A549 (cell line): ENCODE measurements around the gene ANKRD11. TPM values are rescaled to one million over a fixed set of nuclear protein-coding genes. Genes with fewer than 3 reads are reported as not detected.

ENCODE experiments used
- ATOH8 ChIP-seq: fragments of 250-450 bp; sonication (Bioruptor Pico); IDR thresholded peaks from 2 replicates; pipeline ENCODE4 v1.5.0; 2020; ENCODE audit warnings: low read depth, mild to moderate bottlenecking, moderate library complexity
- HEYL ChIP-seq: fragments of 250-450 bp; sonication (Bioruptor Pico); IDR thresholded peaks from 2 replicates; pipeline ENCODE4 v1.8.0; 2021; ENCODE audit warnings: mild to moderate bottlenecking, moderate library complexity
- TFCP2L1 ChIP-seq: fragments of 250-450 bp; sonication (Bioruptor Pico); IDR thresholded peaks from 2 replicates; pipeline ENCODE4 v1.5.0; 2021; ENCODE audit warnings: mild to moderate bottlenecking
- polyA plus RNA-seq, 4 experiments: library from polyadenylated mRNA; depleted of rRNA in 3 of 4; stranded (reverse); fragments of >200 nt; fragmentation: RNase III in 1 of 4; extraction: RNeasy Plus Mini Kit Qiagen cat#74134 plus additional on column Dnase treatment in 1 of 4; gene quantifications; 2 replicates in 3 of 4; 3 replicates in 1 of 4; pipeline ENCODE4 v1.2.3, GENCODE V29; 2011 to 2017
- small RNA-seq, 6 experiments: library from RNA; depleted of rRNA; stranded (forward); fragments of <200 nt; gene quantifications; one replicate each; pipeline ENCODE3, GENCODE V24; 2012
- TF ChIP-seq, protein P1 (sequence below): fragments of 150-350 bp; IDR thresholded peaks from 2 replicates; pipeline ENCODE4 v1.6.1; 2014; ENCODE audit warnings: low read depth, mild to moderate bottlenecking, low read length

The ANKRD11 gene
- polyA plus RNA-seq, 2 of the 4 experiments (the other 2 are of a cell fraction): 53.6 to 54.9 TPM

GRCh38 chr16:89219365-89219764 lies 271.0 kb downstream of the ANKRD11 start (continued):
- TF ChIP-seq, protein P1, sequence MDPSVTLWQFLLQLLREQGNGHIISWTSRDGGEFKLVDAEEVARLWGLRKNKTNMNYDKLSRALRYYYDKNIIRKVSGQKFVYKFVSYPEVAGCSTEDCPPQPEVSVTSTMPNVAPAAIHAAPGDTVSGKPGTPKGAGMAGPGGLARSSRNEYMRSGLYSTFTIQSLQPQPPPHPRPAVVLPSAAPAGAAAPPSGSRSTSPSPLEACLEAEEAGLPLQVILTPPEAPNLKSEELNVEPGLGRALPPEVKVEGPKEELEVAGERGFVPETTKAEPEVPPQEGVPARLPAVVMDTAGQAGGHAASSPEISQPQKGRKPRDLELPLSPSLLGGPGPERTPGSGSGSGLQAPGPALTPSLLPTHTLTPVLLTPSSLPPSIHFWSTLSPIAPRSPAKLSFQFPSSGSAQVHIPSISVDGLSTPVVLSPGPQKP: no peak
- TF ChIP-seq HEYL (no peak), TFCP2L1 (CRISPR knock-in tag) (no peak), ATOH8 (CRISPR knock-in tag) (no peak)

Small RNA genes lying within 50 kb of the gene (small RNA-seq; reads per million reads assigned to genes)
- gene RNU6-430P: 0 reads per million in 6 experiments

Other genes starting within 250 kb of the ANKRD11 start
- 53.2 and 54.4 TPM in 2 replicates for gene SPG7, start 17.8 kb upstream of the ANKRD11 start, polyA plus RNA-seq (2011; rRNA removed)
- gene SPG7, start 17.8 kb upstream of the ANKRD11 start, polyA plus RNA-seq (2017; fragmentation: RNase III; extraction: RNeasy Plus Mini Kit Qiagen cat#74134 plus additional on column Dnase treatment): 73.2 to 80.6 TPM (median 79.6 TPM) in 3 replicates
- 2,291 and 2,911 TPM in 2 replicates for gene RPL13, start 70.1 kb upstream of the ANKRD11 start, polyA plus RNA-seq (2011; rRNA removed)
- gene RPL13, start 70.1 kb upstream of the ANKRD11 start, polyA plus RNA-seq (2017; fragmentation: RNase III; extraction: RNeasy Plus Mini Kit Qiagen cat#74134 plus additional on column Dnase treatment): 2,979 to 3,246 TPM (median 3,044 TPM) in 3 replicates
- 22.8 and 25.8 TPM in 2 replicates for gene CPNE7, start 85.2 kb upstream of the ANKRD11 start, polyA plus RNA-seq (2011; rRNA removed)
- gene CPNE7, start 85.2 kb upstream of the ANKRD11 start, polyA plus RNA-seq (2017; fragmentation: RNase III; extraction: RNeasy Plus Mini Kit Qiagen cat#74134 plus additional on column Dnase treatment): 42.8 to 55.2 TPM (median 45.2 TPM) in 3 replicates
- gene DPEP1, start 123.1 kb upstream of the ANKRD11 start, polyA plus RNA-seq (2011; rRNA removed): 1.5 and 2.6 TPM in 2 replicates
- 0.97 to 1.3 TPM (median 1.1 TPM) in 3 replicates for gene DPEP1, start 123.1 kb upstream of the ANKRD11 start, polyA plus RNA-seq (2017; fragmentation: RNase III; extraction: RNeasy Plus Mini Kit Qiagen cat#74134 plus additional on column Dnase treatment)
- 36.4 and 40.1 TPM in 2 replicates for gene CHMP1A, start 167.1 kb upstream of the ANKRD11 start, polyA plus RNA-seq (2011; rRNA removed)
- gene CHMP1A, start 167.1 kb upstream of the ANKRD11 start, polyA plus RNA-seq (2017; fragmentation: RNase III; extraction: RNeasy Plus Mini Kit Qiagen cat#74134 plus additional on column Dnase treatment): 91.7 to 99.0 TPM (median 95.4 TPM) in 3 replicates
- 5.5 and 6.1 TPM in 2 replicates for gene SPATA33, start 167.3 kb upstream of the ANKRD11 start, polyA plus RNA-seq (2011; rRNA removed)
- gene SPATA33, start 167.3 kb upstream of the ANKRD11 start, polyA plus RNA-seq (2017; fragmentation: RNase III; extraction: RNeasy Plus Mini Kit Qiagen cat#74134 plus additional on column Dnase treatment): 11.5 to 12.6 TPM (median 12.1 TPM) in 3 replicates
- gene CDK10, start 196.1 kb upstream of the ANKRD11 start, polyA plus RNA-seq (2011; rRNA removed): 35.9 and 40.2 TPM in 2 replicates
- gene CDK10, start 196.1 kb upstream of the ANKRD11 start, polyA plus RNA-seq (2017; fragmentation: RNase III; extraction: RNeasy Plus Mini Kit Qiagen cat#74134 plus additional on column Dnase treatment): 52.9 to 99.8 TPM (median 55.3 TPM) in 3 replicates
- gene SPATA2L, start 211.1 kb upstream of the ANKRD11 start, polyA plus RNA-seq (2011; rRNA removed): 3.5 and 3.6 TPM in 2 replicates
- gene SPATA2L, start 211.1 kb upstream of the ANKRD11 start, polyA plus RNA-seq (2017; fragmentation: RNase III; extraction: RNeasy Plus Mini Kit Qiagen cat#74134 plus additional on column Dnase treatment): 4.7 to 5.2 TPM (median 4.9 TPM) in 3 replicates
- gene VPS9D1, start 230.3 kb upstream of the ANKRD11 start, polyA plus RNA-seq (2011; rRNA removed): 2.1 and 2.7 TPM in 2 replicates
- gene VPS9D1, start 230.3 kb upstream of the ANKRD11 start, polyA plus RNA-seq (2017; fragmentation: RNase III; extraction: RNeasy Plus Mini Kit Qiagen cat#74134 plus additional on column Dnase treatment): 3.0 to 5.8 TPM (median 5.4 TPM) in 3 replicates
- 6.5 and 7.5 TPM in 2 replicates for gene ZNF276, start 231.0 kb upstream of the ANKRD11 start, polyA plus RNA-seq (2011; rRNA removed)
- 14.0 to 15.4 TPM (median 15.1 TPM) in 3 replicates for gene ZNF276, start 231.0 kb upstream of the ANKRD11 start, polyA plus RNA-seq (2017; fragmentation: RNase III; extraction: RNeasy Plus Mini Kit Qiagen cat#74134 plus additional on column Dnase treatment)